ENCODE results near the gene COBL. TPM values are rescaled to one million over a fixed set of nuclear protein-coding genes. Genes with fewer than 3 reads are reported as not detected.

Gene COBL, protein sequence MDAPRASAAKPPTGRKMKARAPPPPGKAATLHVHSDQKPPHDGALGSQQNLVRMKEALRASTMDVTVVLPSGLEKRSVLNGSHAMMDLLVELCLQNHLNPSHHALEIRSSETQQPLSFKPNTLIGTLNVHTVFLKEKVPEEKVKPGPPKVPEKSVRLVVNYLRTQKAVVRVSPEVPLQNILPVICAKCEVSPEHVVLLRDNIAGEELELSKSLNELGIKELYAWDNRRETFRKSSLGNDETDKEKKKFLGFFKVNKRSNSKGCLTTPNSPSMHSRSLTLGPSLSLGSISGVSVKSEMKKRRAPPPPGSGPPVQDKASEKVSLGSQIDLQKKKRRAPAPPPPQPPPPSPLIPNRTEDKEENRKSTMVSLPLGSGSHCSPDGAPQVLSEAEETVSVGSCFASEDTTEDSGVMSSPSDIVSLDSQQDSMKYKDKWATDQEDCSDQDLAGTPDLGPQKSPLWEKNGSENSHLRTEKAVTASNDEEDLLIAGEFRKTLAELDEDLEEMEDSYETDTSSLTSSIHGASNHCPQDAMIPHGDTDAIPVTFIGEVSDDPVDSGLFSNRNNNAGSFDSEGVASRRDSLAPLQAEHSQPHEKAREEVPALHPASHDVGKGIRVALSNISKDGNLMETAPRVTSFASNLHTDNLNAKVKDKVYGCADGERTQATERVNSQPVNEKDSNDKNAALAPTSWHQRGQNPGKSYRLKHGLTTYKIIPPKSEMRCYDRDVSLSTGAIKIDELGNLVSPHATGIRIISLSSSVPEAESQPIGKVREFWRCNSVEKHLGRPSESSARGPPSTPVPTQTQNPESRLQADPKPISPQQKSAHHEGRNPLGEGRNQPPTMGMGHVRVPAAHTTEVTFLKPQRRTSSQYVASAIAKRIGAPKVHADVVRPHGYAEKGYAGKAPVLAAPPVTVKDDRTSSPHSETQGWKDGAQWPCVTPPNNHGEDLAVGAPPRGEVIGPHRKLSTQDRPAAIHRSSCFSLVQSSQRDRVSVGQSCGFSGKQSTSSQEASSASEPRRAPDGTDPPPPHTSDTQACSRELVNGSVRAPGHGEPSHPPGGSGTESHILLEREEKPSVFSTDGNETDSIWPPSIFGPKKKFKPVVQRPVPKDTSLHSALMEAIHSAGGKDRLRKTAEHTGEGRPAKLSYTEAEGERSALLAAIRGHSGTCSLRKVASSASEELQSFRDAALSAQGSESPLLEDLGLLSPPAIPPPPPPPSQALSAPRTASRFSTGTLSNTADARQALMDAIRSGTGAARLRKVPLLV
- 17.0 TPM for total RNA-seq

DNA sequence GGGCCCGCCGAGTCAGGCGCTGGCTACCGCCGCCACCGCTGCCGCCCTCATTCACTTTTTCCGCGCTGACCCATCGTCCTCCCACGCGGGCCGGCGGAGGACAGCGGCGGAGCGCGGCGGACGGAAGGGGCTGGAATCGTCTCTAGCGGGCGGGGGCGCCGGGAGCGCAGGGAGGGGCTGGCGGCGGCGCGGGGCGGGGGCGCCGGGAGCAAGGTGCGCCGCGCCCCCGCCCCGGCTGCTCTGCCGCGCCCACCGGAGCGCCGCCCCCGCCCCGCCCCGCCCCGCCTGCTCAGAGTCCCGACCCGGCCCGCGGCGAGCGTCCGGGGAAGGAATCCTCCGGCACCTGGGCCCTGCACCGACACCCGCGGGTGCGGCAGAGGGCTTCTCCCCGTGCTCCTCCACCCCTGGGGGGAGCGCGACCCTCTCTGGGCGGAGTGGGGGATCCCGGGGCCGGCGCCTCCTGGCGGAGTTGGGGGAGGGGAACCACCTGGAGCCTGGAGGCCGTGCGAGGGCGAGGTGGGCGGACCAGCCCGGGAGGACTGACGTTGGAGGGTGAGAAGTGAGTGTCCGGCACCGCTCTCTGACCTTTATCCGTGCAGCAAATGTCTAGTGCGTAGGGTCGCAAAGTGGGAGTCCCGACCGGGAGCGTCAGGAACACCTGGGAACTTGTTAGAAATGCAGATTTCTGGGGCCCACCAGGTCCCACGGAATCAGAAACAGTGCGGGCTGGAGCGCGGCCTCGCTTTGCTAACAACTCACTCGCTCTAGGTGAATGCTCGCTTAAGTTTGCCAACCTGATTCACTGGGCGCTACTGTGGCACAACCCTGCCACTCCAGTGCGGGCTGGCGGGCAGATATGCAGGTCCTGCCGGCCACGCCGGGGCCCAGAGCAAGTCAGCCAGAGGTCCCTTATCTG lies at the start of gene COBL:
Gene COBL (minus strand): TSS at position 144 of the 916 bp plus-strand sequence. CDS start 176 bp downstream, outside the sequence.
- ATAC-seq (no peak), DNase-seq (ENCODE audit: low spot score) (no peak)
- intact Hi-C loops (cut with DNase I), result no loop called here

DNA sequence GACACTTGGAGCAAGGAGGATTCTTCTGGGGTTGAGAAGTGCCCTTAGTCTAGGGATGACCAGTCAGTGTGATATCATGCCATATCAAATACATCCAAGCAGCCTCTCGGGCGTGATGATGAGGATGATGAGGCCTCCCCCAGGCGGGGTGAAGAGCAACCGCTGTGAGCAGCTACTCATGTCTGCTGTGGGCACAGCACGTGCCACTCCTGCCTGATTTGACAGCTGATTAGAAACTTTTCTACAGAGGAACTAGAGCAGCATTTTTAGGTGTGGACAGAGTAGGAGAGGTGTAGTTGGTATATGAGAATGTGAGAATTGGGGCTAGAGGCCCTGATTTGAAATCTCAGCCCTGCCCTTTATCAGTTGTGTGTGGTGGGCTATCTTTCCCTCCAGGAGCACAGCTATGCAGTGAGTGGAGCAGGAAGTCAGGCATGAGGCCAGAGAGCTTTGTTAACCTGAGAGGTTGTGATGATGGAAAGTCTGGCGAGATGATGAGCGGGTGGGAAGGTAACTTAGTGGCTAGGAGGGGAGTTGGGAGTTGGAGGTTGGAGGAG lies 49.6 kb upstream of the COBL start:
- DNase-seq (ENCODE audit: low spot score) (no peak), ATAC-seq (no peak)
- intact Hi-C loops (cut with DNase I), result loop anchor here (10.0 kb wide), 1 partner anchor 181 kb away; no protein-coding TSS in a partner anchor

DNA sequence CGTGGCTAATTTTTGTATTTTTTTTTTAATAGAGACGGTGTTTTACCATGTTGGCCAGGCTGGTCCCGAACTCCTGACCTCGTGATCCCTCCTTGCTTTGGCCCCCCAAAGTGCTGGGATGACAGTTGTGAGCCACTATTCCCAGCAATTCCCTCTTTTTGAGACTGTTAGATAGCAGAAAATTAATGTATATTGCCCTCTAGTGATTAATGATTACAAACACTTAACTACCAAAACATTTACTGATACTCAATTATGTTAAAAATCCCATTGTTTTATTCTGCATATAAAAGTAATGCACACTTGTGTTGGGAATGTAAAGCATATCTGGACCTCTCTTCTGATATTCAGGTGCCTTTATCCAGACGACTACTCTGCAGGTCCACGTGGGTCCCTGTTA lies 41.2 kb upstream of the COBL start:
- ATAC-seq (no peak), DNase-seq (ENCODE audit: low spot score) (no peak)
- intact Hi-C loops (cut with DNase I), result loop anchor here (5.0 kb wide), 1 partner anchor 196 kb away; no protein-coding TSS in a partner anchor

DNA sequence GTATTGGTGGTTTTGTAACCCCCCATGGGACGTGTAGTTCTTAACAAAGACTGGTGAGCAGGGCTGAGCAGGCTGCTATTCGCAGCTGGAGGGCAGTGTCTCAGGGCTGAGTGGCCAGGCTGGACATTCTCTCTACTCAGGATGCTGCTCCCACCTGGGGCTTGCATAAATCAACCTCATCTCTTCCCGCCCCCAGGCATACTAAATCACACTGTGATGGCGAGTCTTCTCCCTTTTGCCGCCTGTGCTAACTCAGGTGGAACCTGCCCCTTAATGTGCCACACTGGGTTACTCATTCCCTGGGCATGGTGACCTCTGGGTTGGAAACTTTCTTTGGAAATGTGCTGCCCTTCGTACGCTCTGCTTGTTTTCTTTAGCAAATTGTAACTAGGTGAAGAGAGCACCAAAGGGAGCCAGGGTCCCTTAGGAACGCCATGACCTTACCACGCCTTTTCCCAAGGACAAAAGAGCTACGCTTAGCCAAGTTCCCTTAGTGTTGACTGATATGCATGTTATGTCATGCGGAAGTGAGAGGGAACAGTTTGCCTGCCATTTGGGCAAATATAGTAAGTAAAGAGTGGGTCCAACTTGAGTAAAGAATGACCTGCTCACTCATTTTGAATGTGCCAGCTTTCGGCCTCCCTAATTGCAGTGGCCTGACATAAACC lies 40.4 kb upstream of the COBL start:
- no peak for DNase-seq (ENCODE audit: low spot score)
- intact Hi-C loops (cut with DNase I), result loop anchor here (5.0 kb wide), 1 partner anchor 195 kb away; no protein-coding TSS in a partner anchor
- no peak for ATAC-seq

DNA sequence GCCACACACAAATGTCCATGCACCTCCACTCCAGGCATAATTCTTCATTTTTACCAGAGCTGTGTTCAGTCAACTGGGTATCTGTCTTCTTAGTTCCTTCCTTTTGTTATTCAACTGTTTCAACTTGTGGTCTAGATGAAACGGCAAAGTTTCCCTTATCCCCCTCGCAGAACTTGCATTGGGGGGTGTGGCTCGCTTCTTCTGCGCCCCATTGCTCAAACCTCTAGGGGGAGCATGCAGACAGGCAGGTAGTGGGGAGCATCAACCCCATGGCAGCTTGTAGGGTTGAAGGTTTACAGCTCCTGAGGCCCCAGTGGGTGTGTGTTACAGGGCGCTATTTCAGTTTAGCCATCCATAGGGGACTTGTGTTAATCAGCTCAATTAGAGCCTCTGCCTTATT lies 38.3 kb upstream of the COBL start:
- intact Hi-C loops (cut with DNase I), result loop anchor here (5.0 kb wide), 1 partner anchor 193 kb away; no protein-coding TSS in a partner anchor
- DNase-seq (ENCODE audit: low spot score) (no peak), ATAC-seq (no peak)

DNA sequence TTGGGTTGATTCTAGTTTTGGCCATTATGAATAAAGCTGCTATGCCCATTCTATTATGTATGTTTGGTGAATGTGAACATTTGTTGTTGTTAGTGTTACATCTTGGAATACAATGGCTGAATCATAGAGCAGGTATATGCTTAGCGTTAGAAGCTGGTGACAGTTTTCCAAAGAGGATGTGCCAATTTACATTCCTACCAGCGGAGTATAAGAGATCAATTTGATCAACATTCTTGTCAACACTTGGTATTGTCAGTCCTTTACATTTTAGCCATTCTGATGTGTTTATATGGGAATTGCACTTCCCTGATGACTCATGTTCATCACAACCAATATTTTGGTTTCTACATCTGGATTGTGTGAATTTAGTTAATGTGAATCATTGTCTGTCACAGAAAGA lies 37.8 kb upstream of the COBL start:
- no peak for DNase-seq (ENCODE audit: low spot score)
- intact Hi-C loops (cut with DNase I), result no loop called here
- ATAC-seq, result no peak

DNA sequence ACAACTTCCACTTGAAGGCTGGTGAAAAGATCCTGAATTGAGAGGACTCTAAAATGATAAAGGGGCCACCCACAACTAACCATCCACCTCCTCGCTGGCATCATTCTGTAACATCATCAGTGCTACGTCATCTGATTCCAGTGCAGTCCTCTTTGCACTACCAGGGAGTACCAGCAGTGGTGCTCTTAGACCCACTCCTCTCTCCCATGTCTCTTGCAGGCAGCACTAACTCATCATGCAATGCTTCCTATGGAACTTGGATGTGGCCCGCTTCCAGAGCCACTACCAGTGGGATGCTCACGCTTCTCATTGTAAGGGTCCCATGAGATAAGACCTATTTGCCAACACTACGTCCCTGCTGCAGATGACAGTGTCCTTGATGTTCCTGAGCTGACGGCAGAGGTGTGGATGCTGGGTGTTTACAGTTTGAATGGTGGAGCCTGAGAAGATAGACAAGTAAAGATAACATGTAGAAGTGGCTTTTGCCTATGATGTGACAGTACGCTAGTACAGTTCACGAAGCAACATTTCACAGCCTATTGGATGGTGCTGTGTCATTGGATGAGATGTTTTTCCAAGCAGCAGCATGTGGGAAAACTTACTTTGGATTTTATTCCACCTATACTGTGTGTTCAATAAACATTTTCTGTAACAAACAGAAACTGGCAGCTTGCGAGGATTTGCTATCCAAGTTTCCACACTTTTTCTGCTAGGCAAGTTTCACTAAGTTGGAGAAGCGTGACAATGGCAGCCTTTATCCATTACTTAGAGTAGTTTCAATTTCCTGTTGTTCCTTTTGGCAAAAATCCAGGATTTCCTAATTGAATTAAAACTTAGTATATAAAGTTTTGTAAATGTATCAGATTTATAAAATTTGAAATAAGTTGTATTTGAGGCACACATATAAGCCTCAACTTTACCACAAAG lies 35.8 kb upstream of the COBL start:
- DNase-seq (ENCODE audit: low spot score), result no peak
- no peak for ATAC-seq
- intact Hi-C loops (cut with DNase I), result no loop called here

DNA sequence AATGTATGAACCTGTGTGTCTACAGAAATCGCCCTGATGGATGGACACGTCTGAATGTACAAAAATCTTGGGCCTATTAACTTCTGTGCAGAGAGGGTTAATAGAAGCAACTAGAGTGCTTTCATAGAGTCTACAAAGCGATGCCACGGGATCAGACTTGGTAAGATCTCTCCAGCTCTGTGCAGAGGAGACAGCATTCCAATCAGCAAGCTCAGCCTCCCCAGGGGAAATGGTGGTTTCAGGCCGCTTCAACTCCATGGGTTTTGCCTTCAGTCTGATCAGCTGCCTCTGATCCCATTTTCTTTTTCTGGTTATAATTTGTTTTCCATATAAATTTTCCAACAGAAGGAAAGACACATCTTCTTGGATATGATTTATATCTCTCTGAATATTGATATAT lies 35.1 kb upstream of the COBL start:
- ATAC-seq (peak; percentile 65), DNase-seq (ENCODE audit: low spot score) (no peak)
- intact Hi-C loops (cut with DNase I), result no loop called here

DNA sequence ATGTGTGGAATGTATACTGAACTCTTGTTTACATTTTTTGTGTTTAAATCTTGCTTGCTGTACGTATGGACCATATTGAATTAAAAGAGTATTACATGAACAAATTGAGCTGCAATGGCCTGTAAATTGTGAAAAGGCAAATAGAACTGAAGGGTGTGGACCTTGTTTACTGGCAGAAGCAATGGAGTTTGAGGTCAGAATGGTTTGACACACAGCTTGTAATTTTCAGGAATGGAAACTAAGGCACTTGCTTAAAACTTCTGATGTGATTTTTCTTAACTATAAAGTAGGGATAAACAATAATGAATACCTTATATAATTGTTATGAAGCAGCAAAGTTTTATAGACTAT lies 33.9 kb upstream of the COBL start:
- intact Hi-C loops (cut with DNase I), result no loop called here
- DNase-seq (ENCODE audit: low spot score) (no peak), ATAC-seq (no peak)

DNA sequence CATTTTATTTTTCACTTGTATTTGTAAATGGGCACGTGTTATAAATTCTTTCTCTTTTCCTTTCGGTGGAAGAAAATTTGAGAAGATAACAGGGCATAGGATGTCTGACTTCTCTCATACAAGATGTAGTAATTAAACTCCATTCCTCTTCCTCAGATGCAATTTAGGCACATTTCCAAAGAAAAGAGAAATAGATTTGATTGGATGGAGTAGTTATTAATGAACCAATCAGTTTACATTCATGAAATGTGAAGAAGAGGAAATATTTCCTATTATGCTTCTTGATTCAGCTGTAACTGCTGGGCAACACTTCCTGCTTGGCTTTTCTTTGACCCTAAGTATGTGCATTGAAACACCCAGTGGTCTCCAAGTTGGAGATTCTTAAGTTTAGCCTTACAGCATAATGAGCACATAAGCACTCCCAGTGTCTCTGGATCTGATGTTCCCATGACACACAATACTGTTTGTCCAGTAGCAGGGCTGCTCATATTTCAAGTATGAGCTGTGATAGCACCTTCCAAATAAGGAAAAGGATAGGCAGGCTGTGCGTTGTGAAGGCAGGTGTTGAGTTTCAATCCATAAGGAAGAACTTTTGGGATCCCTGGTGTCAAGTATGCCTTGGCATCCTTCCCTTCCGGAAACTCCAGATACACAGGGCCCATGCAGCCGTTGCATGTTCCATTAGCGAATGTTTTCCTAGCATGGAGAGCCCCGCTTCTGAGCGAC lies 33.4 kb upstream of the COBL start:
- ATAC-seq, result no peak
- no peak for DNase-seq (ENCODE audit: low spot score)
- intact Hi-C loops (cut with DNase I), result no loop called here

DNA sequence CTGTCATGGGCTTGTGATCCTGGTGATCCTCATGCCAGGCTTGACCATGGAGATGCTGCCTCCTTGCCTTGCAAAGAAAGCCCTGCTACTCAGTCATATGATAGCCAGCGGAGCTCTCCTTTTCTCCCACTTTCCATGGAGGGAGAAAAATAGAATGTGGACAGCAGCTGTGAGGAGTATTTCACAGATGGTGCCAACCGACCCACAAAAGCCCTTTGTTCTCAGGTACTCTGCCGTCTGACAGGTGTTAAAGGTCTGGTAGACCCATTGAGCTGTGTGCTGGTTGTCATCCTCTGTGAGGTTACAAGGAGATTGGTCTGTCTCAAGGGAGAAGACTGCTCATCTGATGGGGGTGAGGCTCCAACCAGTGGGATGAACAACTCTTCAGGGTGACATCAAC lies 29.5 kb upstream of the COBL start:
- intact Hi-C loops (cut with DNase I), result no loop called here
- DNase-seq (ENCODE audit: low spot score), result no peak
- ATAC-seq, result no peak

DNA sequence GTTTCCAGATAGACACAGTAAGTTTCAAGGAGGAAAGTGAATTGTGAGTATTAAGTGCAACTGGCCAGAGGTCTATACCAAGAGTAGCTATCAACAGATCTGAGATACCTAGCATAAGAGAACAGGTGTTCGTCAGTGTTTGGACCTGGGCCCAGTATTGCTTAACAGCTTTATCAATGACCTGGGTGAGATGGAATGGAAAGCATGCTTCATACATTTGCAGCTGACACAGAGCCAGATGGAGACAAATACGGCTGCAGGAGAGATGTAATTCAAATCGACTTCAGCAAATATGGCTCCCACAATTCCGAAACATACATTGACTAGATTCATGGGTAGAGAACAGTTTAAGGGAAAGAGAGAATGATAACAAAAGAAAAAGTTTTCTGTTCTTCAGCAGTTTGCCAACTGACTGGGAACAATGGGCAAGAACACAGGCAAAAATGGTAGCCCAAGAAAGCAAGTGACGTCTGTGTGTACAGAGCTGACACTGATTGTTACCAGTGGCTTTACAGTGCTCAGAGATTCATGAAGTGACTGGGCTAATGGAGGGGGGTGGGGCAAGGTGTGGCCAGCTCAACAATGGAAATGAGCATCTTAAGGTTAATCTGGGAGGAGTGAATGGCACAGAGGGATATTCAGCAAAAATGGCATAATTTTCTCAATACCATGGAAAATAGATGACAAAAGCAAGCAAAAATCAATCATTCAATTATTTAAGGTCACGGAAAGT lies 28.0 kb upstream of the COBL start:
- intact Hi-C loops (cut with DNase I), result no loop called here
- DNase-seq (ENCODE audit: low spot score), result no peak
- ATAC-seq, result no peak

DNA sequence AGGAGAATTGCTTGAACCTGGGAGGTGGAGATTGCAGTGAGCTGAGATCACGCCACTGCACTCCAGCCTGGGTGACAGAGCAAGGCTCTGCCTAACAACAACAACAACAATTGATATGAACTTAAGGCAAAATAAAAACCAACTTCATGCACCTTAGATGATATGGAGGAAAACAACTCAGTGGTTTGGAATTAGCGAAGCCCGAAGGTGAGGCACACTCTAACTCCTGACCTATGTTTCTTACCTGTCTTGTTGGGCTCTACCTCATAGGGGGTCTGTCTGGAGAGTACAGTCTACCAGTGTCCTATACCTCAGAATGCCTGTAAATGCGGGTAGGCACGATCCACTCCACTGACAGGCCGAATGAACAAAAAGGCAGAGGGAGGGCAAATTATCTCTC lies 24.3 kb upstream of the COBL start:
- DNase-seq (ENCODE audit: low spot score) (no peak), ATAC-seq (no peak)
- intact Hi-C loops (cut with DNase I), result no loop called here

DNA sequence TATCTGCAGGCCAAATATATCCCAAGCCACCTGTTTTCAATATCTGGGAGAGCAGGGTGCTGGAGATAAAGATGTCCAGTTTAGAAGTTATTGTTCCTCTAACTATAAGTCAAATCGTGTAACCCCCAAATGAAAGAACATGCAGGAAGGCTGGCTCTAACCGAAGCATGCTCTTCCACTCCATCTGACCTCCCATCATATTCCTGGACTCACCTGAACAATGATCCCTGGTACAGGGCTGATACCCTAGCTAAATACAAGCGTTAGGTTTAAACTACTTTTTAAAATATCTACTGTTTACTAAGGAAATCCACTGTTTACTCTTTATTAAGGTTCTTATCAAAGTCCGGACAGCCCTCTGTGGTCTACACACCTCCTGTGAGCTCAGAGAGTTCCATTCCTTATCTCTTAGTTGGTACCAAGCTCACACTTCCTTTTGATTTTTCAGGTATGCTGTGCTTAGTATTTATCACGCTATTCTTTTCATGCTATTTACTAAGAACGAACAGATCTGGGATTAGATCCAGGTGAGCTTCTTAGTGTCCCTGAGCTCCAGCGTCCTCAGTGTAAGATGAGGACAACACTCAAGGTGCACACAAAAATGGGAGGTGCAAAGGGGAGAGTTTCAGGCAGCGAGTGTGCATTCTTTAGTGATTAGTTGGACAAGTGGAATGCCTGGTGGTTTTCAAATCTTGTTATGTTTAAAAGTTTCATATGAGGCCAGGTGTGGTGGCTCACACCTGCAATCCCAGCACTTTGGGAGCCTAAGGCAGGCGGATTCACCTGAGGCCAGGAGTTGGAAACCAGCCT lies 23.6 kb upstream of the COBL start:
- no peak for ATAC-seq
- DNase-seq (ENCODE audit: low spot score), result no peak
- intact Hi-C loops (cut with DNase I), result no loop called here
